CD8-positive, alpha-beta memory T cell (primary cell): ENCODE measurements around the gene CCSER2. TPM values are rescaled to one million over a fixed set of nuclear protein-coding genes. Genes with fewer than 3 reads are reported as not detected.

Source experiments
- CTCF ChIA-PET: fragments of 350-600 bp; sonication (Branson Sonifier 250); formaldehyde crosslinking; loops from one replicate; lab custom pipeline; 2021; ENCODE audit warnings: antibody characterized with exemption; lab: Charles Lee
- POLR2A ChIA-PET: fragments of 350-600 bp; sonication (Branson Sonifier 250); formaldehyde crosslinking; loops from one replicate; lab custom pipeline; 2021; ENCODE audit warnings: antibody characterized with exemption; lab: Charles Lee
- DNase-seq, 5 donors: peaks; one replicate each; pipeline versions ENCODE4 v3.0.0 to v3.0.0-alpha.2; 2020 to 2022; ENCODE audit warnings: mixed read lengths in 1 of 5
- H3K27ac ChIP-seq: one replicate; pipeline ENCODE4 v1.7.0; 2013; ENCODE audit warnings: low read depth, mild to moderate bottlenecking, low read length, moderate library complexity
- H3K27me3 ChIP-seq: 2 replicates; pipeline ENCODE4 v1.7.0; 2013; ENCODE audit warnings: low read length, mild to moderate bottlenecking; ENCODE audit not compliant: insufficient read depth, poor library complexity, severe bottlenecking
- H3K36me3 ChIP-seq: 2 replicates; pipeline ENCODE4 v1.7.0; 2013; ENCODE audit warnings: mild to moderate bottlenecking, low read length, moderate library complexity; ENCODE audit not compliant: insufficient read depth
- H3K4me1 ChIP-seq: 2 replicates; pipeline ENCODE4 v1.7.0; 2013; ENCODE audit warnings: mild to moderate bottlenecking, low read length, moderate library complexity; ENCODE audit not compliant: insufficient read depth
- H3K4me3 ChIP-seq: 2 replicates; pipeline ENCODE4 v1.7.0; 2013; ENCODE audit warnings: mild to moderate bottlenecking, low read length
- H3K9me3 ChIP-seq: 2 replicates; pipeline ENCODE4 v1.7.0; 2013; ENCODE audit warnings: mild to moderate bottlenecking, low read length
- H3K27ac Mint-ChIP-seq, 8 donors: one replicate each; pipeline ENCODE4 v1.8.0; 2020 to 2021; ENCODE audit warnings: mixed read lengths in 8 of 8, mild to moderate bottlenecking in 6 of 8, inconsistent platforms in 3 of 8, moderate library complexity in 3 of 8
- H3K27me3 Mint-ChIP-seq, 2 donors: one replicate each; pipeline ENCODE4 v1.8.0; 2020 to 2021; ENCODE audit warnings: mixed read lengths in 2 of 2, mild to moderate bottlenecking in 1 of 2, moderate library complexity in 1 of 2
- H3K36me3 Mint-ChIP-seq, 3 donors: one replicate each; pipeline ENCODE4 v1.8.0; 2020 to 2021; ENCODE audit warnings: mixed read lengths in 3 of 3, inconsistent platforms in 1 of 3, mild to moderate bottlenecking in 1 of 3
- H3K4me1 Mint-ChIP-seq, 3 donors: one replicate each; pipeline ENCODE4 v1.8.0; 2020 to 2021; ENCODE audit warnings: mixed read lengths in 3 of 3, inconsistent platforms in 1 of 3, mild to moderate bottlenecking in 1 of 3
- H3K4me3 Mint-ChIP-seq, 7 donors: one replicate each; pipeline ENCODE4 v1.8.0; 2020 to 2021; ENCODE audit warnings: mixed read lengths in 7 of 7, mild to moderate bottlenecking in 6 of 7, moderate library complexity in 4 of 7, inconsistent platforms in 2 of 7
- H3K9me3 Mint-ChIP-seq, 5 donors: one replicate each; pipeline ENCODE4 v1.8.0; 2020 to 2022; ENCODE audit warnings: mixed read lengths in 5 of 5, mild to moderate bottlenecking in 3 of 5, moderate library complexity in 2 of 5, inconsistent platforms in 1 of 5
- polyA plus RNA-seq: library from polyadenylated mRNA; unstranded; fragments of 300-500 nt; fragmentation: Illumina TruSeq; gene quantifications from one replicate; pipeline ENCODE4 v1.2.3, GENCODE V29; 2021
- total RNA-seq, 2 experiments: library from RNA; stranded (reverse); gene quantifications; one replicate each; pipeline ENCODE4 v1.2.3, GENCODE V29; 2021

Gene CCSER2
- total and polyA plus RNA-seq, 3 experiments from 2014 or later: 62.6 to 114 (median 74.5) TPM

DNA sequence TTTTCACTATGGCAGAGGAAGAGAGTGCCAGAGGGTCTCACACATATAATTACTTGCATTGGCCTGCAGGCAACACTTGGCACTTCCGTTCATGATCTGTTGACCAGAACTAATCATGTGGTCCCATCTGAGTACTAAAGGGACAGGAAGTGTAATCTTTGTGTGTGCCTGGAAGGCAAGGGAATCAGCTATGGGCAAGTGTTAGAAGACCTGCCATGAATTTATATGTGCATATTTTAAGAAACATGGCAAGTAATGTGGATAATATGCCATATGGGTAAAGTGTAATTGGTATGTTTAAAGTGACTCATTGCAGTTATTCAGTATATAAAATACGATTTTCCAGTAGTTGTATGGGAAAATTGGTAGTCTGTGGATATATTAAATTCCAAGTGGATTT lies 46.1 kb downstream of the CCSER2 start:
- ChIA-PET CTCF (interaction anchor here (1.0 to 4.8 kb wide), 7 partner anchors 16 to 166 kb away, joined by 4 to 41 read pairs (median 5); no protein-coding TSS in a partner anchor), POLR2A (no interaction called here)
- Mint-ChIP-seq H3K27me3 (no peaks in the 10 kb centered on the region), H3K4me1 (peaks cover 53 to 84% (median 72%) of the 10 kb centered on the region in 3 donors), H3K9me3 (no peaks in the 10 kb centered on the region), H3K36me3 (peaks cover 0 to 71% (median 16%) of the 10 kb centered on the region in 3 donors), H3K27ac (peak overlapping the region in 5 of 8 donors; percentile 12 to 82 (median 61)), H3K4me3 (no peak overlapping the region)
- no peak for DNase-seq
- peaks cover 20% of the 10 kb centered on the region for H3K36me3 ChIP-seq
- H3K27ac ChIP-seq: no peak overlapping the region
- no peaks in the 10 kb centered on the region for H3K27me3 ChIP-seq
- no peak overlapping the region for H3K4me3 ChIP-seq
- H3K9me3 ChIP-seq: no peaks in the 10 kb centered on the region
- H3K4me1 ChIP-seq: no peaks in the 10 kb centered on the region

DNA sequence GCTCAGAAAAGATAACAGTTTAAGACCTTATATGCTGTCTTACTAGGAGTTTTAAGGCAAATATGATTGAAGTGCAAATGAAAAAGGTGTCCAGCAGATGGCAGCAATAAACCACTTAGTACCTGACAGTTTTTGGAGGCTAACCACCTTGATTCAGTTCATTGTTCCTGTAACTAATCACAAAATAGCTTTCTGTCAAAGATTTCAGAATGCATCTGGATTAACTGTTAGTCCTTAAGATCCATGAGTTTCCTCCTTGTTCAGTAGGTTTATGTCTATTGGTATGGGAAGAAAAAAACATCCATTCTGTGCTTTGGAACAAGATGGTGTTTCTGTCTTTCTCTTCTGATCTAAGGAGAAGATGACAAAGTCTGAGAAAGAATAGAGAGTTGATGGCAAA lies 46.6 kb downstream of the CCSER2 start:
- peaks cover 48 to 82% (median 69%) of the 10 kb centered on the region in 3 donors for H3K4me1 Mint-ChIP-seq
- Histone ChIP-seq H3K27ac (no peak overlapping the region), H3K4me3 (no peak overlapping the region), H3K9me3 (no peaks in the 10 kb centered on the region), H3K36me3 (peaks cover 20% of the 10 kb centered on the region), H3K27me3 (no peaks in the 10 kb centered on the region), H3K4me1 (no peaks in the 10 kb centered on the region)
- CTCF ChIA-PET: interaction anchor here (0.6 to 4.8 kb wide), 10 partner anchors 11 to 165 kb away, joined by 3 to 41 read pairs (median 4); no protein-coding TSS in a partner anchor
- peak in 4 of 5 donors; percentile 6 to 44 (median 42) for DNase-seq
- H3K4me3 Mint-ChIP-seq: peak overlapping the region in 1 of 7 donors; percentile 16
- H3K36me3 Mint-ChIP-seq: peaks cover 0 to 73% (median 16%) of the 10 kb centered on the region in 3 donors
- POLR2A ChIA-PET: no interaction called here
- H3K27ac Mint-ChIP-seq: peak overlapping the region; percentile 12 to 82 (median 57)
- H3K27me3 Mint-ChIP-seq: no peaks in the 10 kb centered on the region
- H3K9me3 Mint-ChIP-seq: no peaks in the 10 kb centered on the region

DNA sequence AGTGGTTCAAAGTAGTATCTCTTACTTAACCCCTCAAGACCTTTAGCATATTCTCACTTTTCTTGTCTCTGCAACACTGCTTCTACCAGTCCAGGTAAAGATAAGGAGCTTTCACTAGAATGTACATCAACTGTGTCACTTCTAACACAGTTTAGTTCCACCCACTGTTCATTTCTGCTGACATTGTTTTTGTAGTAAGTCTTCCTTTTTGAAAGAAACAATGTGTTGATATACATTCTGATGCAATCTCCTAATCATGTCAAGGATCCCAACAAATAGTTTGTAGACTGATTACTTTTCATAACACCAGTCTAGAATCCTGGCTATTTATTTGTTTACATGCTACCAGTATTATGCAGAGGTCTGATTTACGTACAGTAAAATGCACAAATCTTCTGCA lies 47.5 kb downstream of the CCSER2 start:
- Mint-ChIP-seq H3K4me1 (peaks cover 47 to 83% (median 71%) of the 10 kb centered on the region in 3 donors), H3K27me3 (no peaks in the 10 kb centered on the region), H3K27ac (peak overlapping the region in 5 of 8 donors; percentile 2 to 63 (median 26)), H3K36me3 (peaks cover 4 to 79% (median 19%) of the 10 kb centered on the region in 3 donors), H3K4me3 (no peak overlapping the region), H3K9me3 (no peaks in the 10 kb centered on the region)
- ChIA-PET CTCF (interaction anchor here (1.2 to 4.8 kb wide), 5 partner anchors 18 to 160 kb away, joined by 3 to 41 read pairs (median 4); no protein-coding TSS in a partner anchor), POLR2A (no interaction called here)
- Histone ChIP-seq H3K9me3 (no peaks in the 10 kb centered on the region), H3K36me3 (peaks cover 21% of the 10 kb centered on the region), H3K27ac (no peak overlapping the region), H3K27me3 (no peaks in the 10 kb centered on the region), H3K4me3 (no peak overlapping the region), H3K4me1 (no peaks in the 10 kb centered on the region)
- no peak for DNase-seq

DNA sequence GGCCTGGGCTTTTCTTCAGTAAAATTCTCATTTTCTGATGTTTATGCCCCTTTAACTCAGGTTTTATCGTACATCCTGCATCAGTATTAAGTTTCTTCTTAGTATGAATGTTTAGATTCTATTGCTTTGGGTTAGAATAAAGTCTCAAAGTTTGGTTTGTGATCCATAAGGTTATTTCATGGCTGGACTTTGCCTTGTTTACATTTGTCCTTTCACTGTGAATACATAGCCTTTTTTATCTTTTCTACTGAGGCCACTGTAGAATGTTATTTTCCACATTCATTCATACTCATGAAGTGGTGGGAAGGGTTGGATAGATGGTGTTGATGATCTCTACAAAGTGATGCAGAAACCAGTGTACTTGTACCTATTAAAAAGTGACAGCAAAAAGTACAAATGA lies 59.8 kb downstream of the CCSER2 start:
- no peaks in the 10 kb centered on the region for H3K4me1 ChIP-seq
- Mint-ChIP-seq H3K36me3 (peaks cover 15 to 67% (median 19%) of the 10 kb centered on the region in 3 donors), H3K9me3 (no peaks in the 10 kb centered on the region), H3K27ac (no peak overlapping the region), H3K4me3 (no peak overlapping the region), H3K27me3 (no peaks in the 10 kb centered on the region), H3K4me1 (peaks cover 50 to 76% (median 67%) of the 10 kb centered on the region in 3 donors)
- no peak for DNase-seq
- POLR2A ChIA-PET: no interaction called here
- H3K27ac ChIP-seq: no peak overlapping the region
- no peak overlapping the region for H3K4me3 ChIP-seq
- CTCF ChIA-PET: no interaction called here
- H3K36me3 ChIP-seq: no peaks in the 10 kb centered on the region
- H3K27me3 ChIP-seq: no peaks in the 10 kb centered on the region
- H3K9me3 ChIP-seq: no peaks in the 10 kb centered on the region

DNA sequence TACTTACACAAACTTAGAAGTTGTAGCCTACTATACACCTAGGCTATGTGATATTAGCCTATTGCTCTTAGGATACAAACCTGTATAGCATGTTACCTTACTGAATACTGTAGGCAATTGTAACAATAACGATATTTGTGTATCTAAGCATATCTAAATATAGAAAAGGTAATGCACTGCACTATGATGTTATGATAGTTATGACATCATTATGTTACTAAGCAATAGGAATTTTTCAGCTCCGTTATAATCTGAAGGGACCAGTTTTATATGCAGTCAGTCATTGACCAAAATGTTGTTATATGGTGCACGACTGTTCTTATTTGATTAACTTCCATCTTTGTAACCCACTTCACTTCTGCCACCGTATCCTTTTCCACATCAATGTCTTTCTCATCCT lies 62.0 kb downstream of the CCSER2 start:
- DNase-seq: no peak
- no peaks in the 10 kb centered on the region for H3K36me3 ChIP-seq
- Mint-ChIP-seq H3K4me1 (peaks cover 53 to 77% (median 68%) of the 10 kb centered on the region in 3 donors), H3K27ac (no peak overlapping the region), H3K9me3 (no peaks in the 10 kb centered on the region), H3K36me3 (peaks cover 3 to 50% (median 12%) of the 10 kb centered on the region in 3 donors), H3K27me3 (no peaks in the 10 kb centered on the region), H3K4me3 (no peak overlapping the region)
- no peaks in the 10 kb centered on the region for H3K9me3 ChIP-seq
- ChIA-PET POLR2A (no interaction called here), CTCF (no interaction called here)
- no peaks in the 10 kb centered on the region for H3K27me3 ChIP-seq
- H3K4me3 ChIP-seq: no peak overlapping the region
- no peaks in the 10 kb centered on the region for H3K4me1 ChIP-seq
- H3K27ac ChIP-seq: no peak overlapping the region

DNA sequence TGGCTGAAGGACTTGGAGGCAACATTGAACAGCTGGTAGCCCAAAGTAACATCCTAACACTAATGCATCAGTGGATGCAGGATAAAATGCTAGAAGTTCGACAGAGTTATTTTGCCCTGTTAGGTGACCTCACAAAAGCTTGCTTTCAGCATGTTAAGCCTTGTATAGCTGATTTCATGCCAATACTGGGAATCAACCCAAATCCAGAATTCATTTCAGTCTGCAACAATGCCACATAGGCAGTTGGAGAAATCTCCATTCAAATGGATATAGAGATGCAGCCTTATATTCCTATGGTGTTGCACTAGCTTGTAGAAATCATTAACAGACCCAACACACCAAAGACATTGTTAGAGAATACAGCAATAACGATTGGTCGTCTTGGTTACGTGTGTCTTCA lies 62.9 kb downstream of the CCSER2 start:
- H3K4me1 ChIP-seq: no peaks in the 10 kb centered on the region
- no peaks in the 10 kb centered on the region for H3K9me3 Mint-ChIP-seq
- H3K27ac Mint-ChIP-seq: peak overlapping the region in 1 of 8 donors; percentile 40
- H3K27me3 ChIP-seq: no peaks in the 10 kb centered on the region
- CTCF ChIA-PET: interaction anchor here (1.0 kb wide), 1 partner anchor 39 kb away, joined by 3 read pairs; no protein-coding TSS in a partner anchor
- H3K36me3 ChIP-seq: no peaks in the 10 kb centered on the region
- no peaks in the 10 kb centered on the region for H3K9me3 ChIP-seq
- DNase-seq: no peak
- no peak overlapping the region for H3K4me3 ChIP-seq
- POLR2A ChIA-PET: no interaction called here
- H3K27me3 Mint-ChIP-seq: no peaks in the 10 kb centered on the region
- H3K4me1 Mint-ChIP-seq: peaks cover 57 to 80% (median 74%) of the 10 kb centered on the region in 3 donors
- H3K4me3 Mint-ChIP-seq: no peak overlapping the region
- no peak overlapping the region for H3K27ac ChIP-seq
- H3K36me3 Mint-ChIP-seq: peaks cover 0 to 52% (median 10%) of the 10 kb centered on the region in 3 donors

DNA sequence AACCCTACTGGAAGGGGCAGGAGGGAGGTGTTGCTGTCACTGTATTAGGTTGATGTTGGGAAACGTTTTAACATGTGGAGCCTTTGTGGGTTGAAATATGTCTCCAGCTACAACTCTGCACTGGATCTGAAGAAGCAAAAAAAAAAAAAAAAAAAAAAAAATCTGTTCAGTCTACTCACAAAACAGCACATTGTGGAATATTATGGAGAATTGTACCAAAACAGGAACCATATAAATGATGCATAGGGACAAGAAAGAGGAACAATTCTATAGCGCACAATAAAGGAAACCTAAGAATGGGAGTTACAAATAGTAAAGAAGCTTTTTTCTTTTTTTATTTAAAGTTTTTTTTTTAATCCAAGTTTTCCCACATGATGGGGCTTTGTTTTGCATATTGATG lies 63.8 kb downstream of the CCSER2 start:
- Histone ChIP-seq H3K4me3 (no peak overlapping the region), H3K36me3 (no peaks in the 10 kb centered on the region), H3K27me3 (no peaks in the 10 kb centered on the region), H3K9me3 (no peaks in the 10 kb centered on the region), H3K27ac (no peak overlapping the region), H3K4me1 (no peaks in the 10 kb centered on the region)
- CTCF ChIA-PET: interaction anchor here (1.0 kb wide), 1 partner anchor 38 kb away, joined by 3 read pairs; no protein-coding TSS in a partner anchor
- peak overlapping the region in 1 of 8 donors; percentile 78 for H3K27ac Mint-ChIP-seq
- H3K27me3 Mint-ChIP-seq: no peaks in the 10 kb centered on the region
- no peak overlapping the region for H3K4me3 Mint-ChIP-seq
- no peaks in the 10 kb centered on the region for H3K9me3 Mint-ChIP-seq
- POLR2A ChIA-PET: interaction anchor here (0.7 kb wide), 1 partner anchor 54 kb away, joined by 6 read pairs; no protein-coding TSS in a partner anchor
- H3K36me3 Mint-ChIP-seq: peaks cover 0 to 57% (median 10%) of the 10 kb centered on the region in 3 donors
- DNase-seq: no peak
- peaks cover 57 to 81% (median 78%) of the 10 kb centered on the region in 3 donors for H3K4me1 Mint-ChIP-seq

DNA sequence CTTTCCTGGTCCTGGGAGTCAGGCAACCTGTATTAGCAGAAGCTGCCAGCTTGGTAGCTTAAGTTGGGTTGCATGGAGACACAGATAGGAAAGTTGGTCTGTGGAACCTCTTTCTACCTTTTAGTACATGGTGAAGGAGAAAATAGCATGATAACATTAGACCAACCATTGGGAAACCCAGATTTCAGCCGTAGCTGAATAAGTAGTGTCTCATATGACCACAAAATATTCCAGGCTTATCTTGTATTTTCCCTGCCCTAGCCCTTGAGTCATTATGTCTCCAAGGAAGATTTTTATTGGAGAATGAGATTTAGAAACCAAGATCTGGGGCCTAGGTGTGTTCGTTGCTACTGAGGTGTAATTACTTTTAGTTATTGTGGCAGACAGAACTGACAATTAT lies 67.2 kb downstream of the CCSER2 start:
- Histone ChIP-seq H3K4me3 (no peak overlapping the region), H3K36me3 (no peaks in the 10 kb centered on the region), H3K9me3 (no peaks in the 10 kb centered on the region), H3K4me1 (peaks cover 3% of the 10 kb centered on the region), H3K27ac (no peak overlapping the region), H3K27me3 (no peaks in the 10 kb centered on the region)
- Mint-ChIP-seq H3K4me1 (peaks cover 50 to 91% (median 89%) of the 10 kb centered on the region in 3 donors), H3K36me3 (peaks cover 8 to 56% (median 12%) of the 10 kb centered on the region in 3 donors), H3K27ac (no peak overlapping the region), H3K4me3 (peak overlapping the region in 1 of 7 donors; percentile 7), H3K9me3 (peaks cover 0 to 3% (median 0%) of the 10 kb centered on the region in 5 donors), H3K27me3 (no peaks in the 10 kb centered on the region)
- ChIA-PET POLR2A (no interaction called here), CTCF (no interaction called here)
- no peak for DNase-seq
